PC-3 (cell line): Measurements from ENCODE around the gene FOXO4.

Experiments used
- EZH2 ChIP-seq: fragments of 300-600 bp; sonication (generic); IDR thresholded peaks from one replicate; pipeline ENCODE4 v1.6.1; 2017; ENCODE audit warnings: antibody characterized with exemption, mild to moderate bottlenecking, low read length; ENCODE audit not compliant: unreplicated experiment
- EZH2phosphoT487 ChIP-seq: fragments of 300-600 bp; sonication (generic); IDR thresholded peaks from 2 replicates; pipeline ENCODE4 v1.6.1; 2018; ENCODE audit warnings: mild to moderate bottlenecking, antibody characterized with exemption, low read length, borderline replicate concordance
- TF ChIP-seq, protein P1 (sequence below): fragments of 300-600 bp; sonication (generic); conservative IDR thresholded peaks from 2 replicates; pipeline ENCODE4 v1.5.1; 2017; ENCODE audit warnings: antibody characterized with exemption, low read depth, mild to moderate bottlenecking, low read length

DNA sequence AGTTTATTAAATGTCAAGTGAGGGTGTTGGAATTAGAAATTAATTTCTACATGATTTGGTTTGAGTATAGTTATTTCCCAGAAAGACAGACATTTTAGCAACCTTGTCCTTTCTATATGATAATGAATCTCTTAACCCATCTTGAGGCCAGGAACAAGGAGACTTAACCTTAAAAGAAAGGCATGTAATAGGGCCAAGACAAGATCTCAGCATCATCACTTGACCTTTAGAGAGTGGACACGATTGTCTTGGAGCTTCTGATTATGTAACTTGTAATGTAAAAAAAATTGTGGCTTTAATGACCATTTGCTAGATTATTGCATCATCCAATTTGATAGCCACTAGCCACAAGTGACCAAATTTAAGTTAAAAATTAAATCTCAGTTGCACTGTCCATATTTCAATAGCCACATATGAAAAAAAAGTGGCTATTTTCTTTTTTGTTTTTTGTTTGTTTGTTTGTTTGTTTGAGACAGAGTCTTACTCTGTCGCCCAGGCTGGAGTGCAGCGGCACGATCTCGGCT is 13.5 kb upstream of the FOXO4 start:
- TF ChIP-seq, protein P1, sequence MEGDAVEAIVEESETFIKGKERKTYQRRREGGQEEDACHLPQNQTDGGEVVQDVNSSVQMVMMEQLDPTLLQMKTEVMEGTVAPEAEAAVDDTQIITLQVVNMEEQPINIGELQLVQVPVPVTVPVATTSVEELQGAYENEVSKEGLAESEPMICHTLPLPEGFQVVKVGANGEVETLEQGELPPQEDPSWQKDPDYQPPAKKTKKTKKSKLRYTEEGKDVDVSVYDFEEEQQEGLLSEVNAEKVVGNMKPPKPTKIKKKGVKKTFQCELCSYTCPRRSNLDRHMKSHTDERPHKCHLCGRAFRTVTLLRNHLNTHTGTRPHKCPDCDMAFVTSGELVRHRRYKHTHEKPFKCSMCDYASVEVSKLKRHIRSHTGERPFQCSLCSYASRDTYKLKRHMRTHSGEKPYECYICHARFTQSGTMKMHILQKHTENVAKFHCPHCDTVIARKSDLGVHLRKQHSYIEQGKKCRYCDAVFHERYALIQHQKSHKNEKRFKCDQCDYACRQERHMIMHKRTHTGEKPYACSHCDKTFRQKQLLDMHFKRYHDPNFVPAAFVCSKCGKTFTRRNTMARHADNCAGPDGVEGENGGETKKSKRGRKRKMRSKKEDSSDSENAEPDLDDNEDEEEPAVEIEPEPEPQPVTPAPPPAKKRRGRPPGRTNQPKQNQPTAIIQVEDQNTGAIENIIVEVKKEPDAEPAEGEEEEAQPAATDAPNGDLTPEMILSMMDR: no peak
- no peak for TF ChIP-seq EZH2
- TF ChIP-seq EZH2phosphoT487: no peak
